Keratinocyte (primary cell): ENCODE results near the gene KLRC1. TPM values are rescaled to one million over a fixed set of nuclear protein-coding genes. Genes with fewer than 3 reads are reported as not detected.
"Not testable (repeated sequence)": the region's sequence is repeated elsewhere in the genome, so short reads cannot be mapped to it uniquely, and the experiment has no call there.

Source experiments
- DNase-seq: peaks from one replicate; pipeline ENCODE4 v3.0.0-alpha.2; 2011; ENCODE audit warnings: low read depth, missing footprints, low spot score
- FAIRE-seq: peaks from 2 replicates; lab custom pipeline; 2011; peaks lifted over from hg19 to GRCh38; lab: Jason Lieb, UNC
- H2AFZ ChIP-seq: 2 replicates; pipeline ENCODE4 v1.6.0; 2012; ENCODE audit warnings: low read length, control low read depth, inconsistent platforms; ENCODE audit not compliant: control insufficient read depth
- H3K27ac ChIP-seq: 2 replicates; pipeline ENCODE4 v1.5.1; 2011; ENCODE audit warnings: low read length; ENCODE audit not compliant: control insufficient read depth, insufficient read depth
- H3K27me3 ChIP-seq: 3 replicates; pipeline ENCODE4 v1.6.0; 2011; ENCODE audit warnings: low read length; ENCODE audit not compliant: control insufficient read depth, insufficient read depth; ENCODE audit errors: extremely low read depth
- H3K36me3 ChIP-seq, 2 experiments: 2 replicates in 1 of 2; 3 replicates in 1 of 2; pipeline ENCODE4 v1.5.1; 2011; ENCODE audit warnings: low read length in 2 of 2, mild to moderate bottlenecking in 1 of 2; ENCODE audit not compliant: control insufficient read depth in 2 of 2, insufficient read depth in 2 of 2; ENCODE audit errors: extremely low read depth in 1 of 2
- H3K4me1 ChIP-seq: 3 replicates; pipeline ENCODE4 v1.5.1; 2011; ENCODE audit warnings: low read length; ENCODE audit not compliant: control insufficient read depth, insufficient read depth; ENCODE audit errors: extremely low read depth
- H3K4me2 ChIP-seq: 3 replicates; pipeline ENCODE4 v1.6.0; 2011; ENCODE audit warnings: low read depth, low read length; ENCODE audit not compliant: control insufficient read depth, insufficient read depth; ENCODE audit errors: extremely low read depth
- H3K4me3 ChIP-seq, 3 experiments: fragments of 200-600 bp in 1 of 3; sonication (generic) in 1 of 3; 2 replicates in 2 of 3; 3 replicates in 1 of 3; pipeline ENCODE4 v1.5.1; 2011 to 2016; ENCODE audit warnings: low read length in 3 of 3, mild to moderate bottlenecking in 3 of 3, control low read depth in 2 of 3, inconsistent platforms in 1 of 3, low read depth in 1 of 3, mixed read lengths in 1 of 3, mixed run types in 1 of 3, moderate library complexity in 1 of 3; ENCODE audit not compliant: control insufficient read depth in 2 of 3, insufficient read depth in 2 of 3; ENCODE audit errors: extremely low read depth in 1 of 3
- H3K79me2 ChIP-seq: 2 replicates; pipeline ENCODE4 v1.6.0; 2012; ENCODE audit warnings: low read length; ENCODE audit not compliant: control insufficient read depth, insufficient read depth
- H3K9ac ChIP-seq: 3 replicates; pipeline ENCODE4 v1.6.0; 2011; ENCODE audit warnings: low read length; ENCODE audit not compliant: control insufficient read depth, insufficient read depth; ENCODE audit errors: extremely low read depth
- H3K9me1 ChIP-seq: 3 replicates; pipeline ENCODE4 v1.6.0; 2011; ENCODE audit warnings: low read length; ENCODE audit not compliant: control insufficient read depth, insufficient read depth; ENCODE audit errors: extremely low read depth
- H3K9me3 ChIP-seq: 2 replicates; pipeline ENCODE4 v1.5.1; 2012; ENCODE audit warnings: low read depth, low read length; ENCODE audit not compliant: control insufficient read depth
- H4K20me1 ChIP-seq: 3 replicates; pipeline ENCODE4 v1.6.0; 2011; ENCODE audit warnings: low read length; ENCODE audit not compliant: control insufficient read depth, insufficient read depth; ENCODE audit errors: extremely low read depth
- dilution Hi-C: fragments of 300-500 bp; cut with MboI; formaldehyde crosslinking; loops from one replicate; pipeline ENCODE4 v1.7.0; 2020; ENCODE audit warnings: low sequenced_read_pairs; ENCODE audit not compliant: extremely low pct_ligation_motif_present
- polyA plus RNA-seq, 5 experiments: library from polyadenylated mRNA; depleted of rRNA in 3 of 5; stranded (reverse) in 3 of 5; stranded (forward) in 1 of 5; unstranded in 1 of 5; fragments of >200 nt; gene quantifications; 1 replicate in 1 of 5; 2 replicates in 3 of 5; 3 replicates in 1 of 5; pipeline versions ENCODE4 v1.2.1 to v1.2.3, GENCODE V29; 2011 to 2012; ENCODE audit warnings: missing spikeins in 2 of 5, low read depth in 1 of 5, low replicate concordance in 1 of 5

KLRC1 gene
- polyA plus RNA-seq, 1 donor (not counting 4 experiments of a cell fraction or from before 2014, with no cell fraction given): 0.07 TPM

DNA sequence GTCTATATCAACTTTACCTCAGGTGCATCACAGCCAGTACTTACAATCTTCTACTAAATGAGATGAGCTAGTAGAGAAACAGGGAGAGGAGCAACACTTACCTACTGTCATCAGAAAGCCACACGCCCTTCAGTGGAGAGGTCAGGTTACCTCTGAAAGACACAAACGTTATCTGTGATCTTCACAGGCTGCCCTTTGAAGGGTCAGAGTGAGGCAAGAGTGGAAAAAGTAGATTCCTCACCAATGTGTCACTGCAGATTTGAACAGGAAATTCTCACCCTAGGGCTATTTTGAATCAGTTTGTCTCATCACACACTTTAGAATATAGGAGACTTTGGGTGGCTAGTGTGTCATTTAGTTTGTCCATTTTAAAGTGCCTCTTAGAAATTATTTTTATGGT, 15.6 kb downstream of the KLRC1 start:
- H3K9me3 ChIP-seq, H3K79me2 ChIP-seq, H3K4me3 ChIP-seq, H3K36me3 ChIP-seq, H3K4me1 ChIP-seq, DNase-seq, H3K27ac ChIP-seq, dilution Hi-C loops, H2AFZ ChIP-seq, H4K20me1 ChIP-seq, H3K9ac ChIP-seq, H3K9me1 ChIP-seq, H3K27me3 ChIP-seq, H3K4me2 ChIP-seq: not testable (repeated sequence)
- FAIRE-seq: peak; percentile 97

DNA sequence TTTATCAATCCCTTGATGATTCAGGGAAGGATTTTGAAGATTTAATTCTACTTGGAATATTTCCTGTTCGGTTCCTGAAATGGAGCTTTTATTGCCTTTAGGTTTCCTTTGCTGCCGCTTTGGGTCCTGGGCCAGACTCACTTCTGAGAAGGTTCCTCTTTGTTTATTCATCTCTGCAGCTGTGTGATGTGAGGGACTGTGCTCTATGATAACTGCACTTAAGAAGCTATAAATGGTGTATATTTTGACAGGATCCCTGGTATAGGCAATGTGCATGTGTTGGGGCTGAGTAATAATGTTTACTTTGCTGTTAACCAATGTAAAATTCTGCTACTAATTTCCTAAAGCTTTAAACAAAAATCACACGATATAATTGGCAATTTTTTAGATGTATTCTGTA, 17.4 kb downstream of the KLRC1 start, which contains the start of gene KLRC2:
KLRC2 (minus strand) TSS at position 195 of the 400 bp plus-strand sequence; CDS start at position 171, 24 bp downstream.
- H3K79me2 ChIP-seq, H3K27me3 ChIP-seq, H4K20me1 ChIP-seq, H3K4me1 ChIP-seq, H3K4me3 ChIP-seq, dilution Hi-C loops, FAIRE-seq, H3K9me3 ChIP-seq, H3K27ac ChIP-seq, H3K9ac ChIP-seq, H2AFZ ChIP-seq, H3K9me1 ChIP-seq, H3K36me3 ChIP-seq, H3K4me2 ChIP-seq, DNase-seq: not testable (repeated sequence)

DNA sequence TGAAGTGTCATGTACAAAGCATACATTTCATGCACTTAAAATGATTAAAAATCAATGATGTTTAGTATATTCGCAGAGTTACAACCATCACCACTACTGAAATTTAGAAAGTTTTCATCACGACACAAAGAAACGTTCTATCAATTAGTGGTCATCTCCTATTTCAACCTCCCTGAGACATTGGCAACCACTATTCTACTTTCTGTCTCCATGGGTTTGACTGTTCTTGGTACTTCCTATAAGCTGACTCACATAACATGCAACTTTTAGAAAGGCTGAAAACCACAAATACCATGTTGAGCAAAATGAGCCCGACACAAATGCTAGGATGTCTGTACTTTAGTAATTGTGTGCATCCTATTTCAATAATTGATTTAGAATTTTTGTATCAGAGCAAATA, 22.6 kb downstream of the KLRC1 start:
- H4K20me1 ChIP-seq, H3K4me2 ChIP-seq, H3K9me1 ChIP-seq, H3K9ac ChIP-seq, H3K36me3 ChIP-seq, H2AFZ ChIP-seq, H3K79me2 ChIP-seq, H3K4me1 ChIP-seq, H3K27me3 ChIP-seq, H3K27ac ChIP-seq, H3K4me3 ChIP-seq, H3K9me3 ChIP-seq, dilution Hi-C loops, DNase-seq: not testable (repeated sequence)
- FAIRE-seq: peak; percentile 52

DNA sequence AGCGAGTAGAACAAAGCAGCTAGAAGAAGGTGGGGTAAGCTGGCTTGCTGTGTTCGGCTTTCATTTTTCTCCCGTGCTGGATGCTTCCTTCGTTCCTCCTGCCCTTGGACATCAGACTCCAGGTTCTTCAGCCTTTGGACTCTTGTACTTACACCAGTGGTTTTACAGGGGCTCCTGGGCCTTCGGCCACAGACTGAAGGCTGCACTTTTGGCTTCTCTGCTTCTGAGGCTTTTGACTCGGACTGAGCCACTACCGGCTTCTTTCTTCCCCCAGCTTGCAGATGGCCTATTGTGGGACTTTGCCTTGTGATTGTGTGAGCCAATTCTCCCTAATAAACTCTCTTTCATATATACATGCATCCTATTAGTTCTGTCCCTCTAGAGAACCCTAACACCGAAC, 27.2 kb downstream of the KLRC1 start:
- H3K27me3 ChIP-seq, DNase-seq, H3K4me3 ChIP-seq, H2AFZ ChIP-seq, H3K9ac ChIP-seq, H3K36me3 ChIP-seq, H3K27ac ChIP-seq, H3K4me2 ChIP-seq, FAIRE-seq, H3K79me2 ChIP-seq, dilution Hi-C loops, H4K20me1 ChIP-seq, H3K9me1 ChIP-seq, H3K9me3 ChIP-seq, H3K4me1 ChIP-seq: not testable (repeated sequence)

DNA sequence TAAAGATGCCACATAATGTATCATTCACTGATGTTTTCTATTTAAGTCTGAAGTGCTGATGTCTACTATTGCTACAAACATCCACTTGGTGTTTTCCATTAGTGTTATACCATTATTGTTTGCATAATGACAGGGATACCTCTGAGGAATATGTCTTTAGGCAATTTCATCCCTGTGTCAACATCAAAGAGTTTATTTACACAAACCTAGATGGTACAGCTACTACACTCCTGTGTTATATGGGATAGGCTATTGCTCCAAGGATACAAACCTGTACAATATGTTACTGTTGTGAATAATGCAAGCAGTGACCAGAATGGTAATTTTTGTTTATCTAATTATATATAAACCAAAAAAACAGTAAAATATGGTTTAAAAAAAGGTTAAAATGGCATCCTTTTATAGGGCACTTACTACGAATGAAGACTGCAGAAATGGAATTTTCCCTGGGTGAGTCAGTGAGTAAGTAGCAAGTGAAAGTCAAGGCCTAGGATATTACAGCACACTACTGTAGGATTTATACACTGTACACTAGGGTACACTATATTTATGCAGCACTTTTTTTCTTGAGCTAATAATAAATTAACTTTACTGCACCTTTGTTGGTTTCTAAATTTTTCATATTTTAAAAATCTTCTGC, 28.8 kb downstream of the KLRC1 start:
- dilution Hi-C loops: not testable (repeated sequence)
- peak; percentile 86 for FAIRE-seq

More for the DNA sequence above, 28.8 kb downstream of the KLRC1 start:
- not testable (repeated sequence) for H3K4me3 ChIP-seq, H3K27ac ChIP-seq, H3K79me2 ChIP-seq, H3K9me1 ChIP-seq, H3K4me2 ChIP-seq, H4K20me1 ChIP-seq, H3K4me1 ChIP-seq, H3K9me3 ChIP-seq, DNase-seq, H3K9ac ChIP-seq, H2AFZ ChIP-seq, H3K36me3 ChIP-seq, H3K27me3 ChIP-seq
